ENCODE measurements around the gene FCHSD1.

FCHSD1 gene

GRCh38 chr5:141650851-141651727 is at the start of gene FCHSD1:
TSS of gene FCHSD1 (minus strand) at chr5:141651418. CDS start at chr5:141651368, 50 bp downstream.
- Mint-ChIP-seq H3K36me3 (ENCODE audit: insufficient read depth) (peaks cover 20% of the 10 kb centered on the region), H3K27ac (ENCODE audit: low read depth) (peak within 1 kb of the TSS; percentile 88), H3K4me3 (peak within 1 kb of the TSS; percentile 89), H3K9me3 (no peaks in the 10 kb centered on the region), H3K27me3 (no peaks in the 10 kb centered on the region), H3K4me1 (peaks cover 54% of the 10 kb centered on the region)
- DNase-seq (ENCODE audit: low spot score in 2 of 2) = peak; percentile 63 to 67
- ATAC-seq (replicated peaks; ENCODE audit: extremely low read depth, poor library complexity, severe bottlenecking) = peak; percentile 86

DNA sequence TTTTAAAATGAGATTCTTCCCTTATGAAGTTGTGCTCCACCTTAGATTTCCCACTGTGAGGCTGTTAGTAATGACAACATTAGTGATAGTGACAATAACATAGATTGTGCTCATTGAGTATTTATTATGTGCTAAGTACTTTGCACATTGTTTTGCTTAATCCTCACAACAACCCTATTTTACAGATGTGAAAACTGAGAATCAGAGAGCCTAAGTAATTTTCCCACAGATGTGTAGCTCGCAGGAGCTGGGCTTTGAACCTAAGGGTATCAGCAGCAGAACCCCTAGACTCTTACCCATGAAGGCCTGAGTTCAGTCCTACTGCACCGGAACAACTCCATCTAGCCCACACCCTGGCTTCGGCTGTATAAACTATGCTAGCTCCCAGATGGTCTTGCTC is 46.4 kb upstream of the FCHSD1 start:
- Mint-ChIP-seq H3K27ac (ENCODE audit: low read depth) (no peak overlapping the region), H3K4me3 (no peak overlapping the region), H3K9me3 (no peaks in the 10 kb centered on the region), H3K4me1 (peaks cover 12% of the 10 kb centered on the region), H3K36me3 (ENCODE audit: insufficient read depth) (peaks cover 4% of the 10 kb centered on the region), H3K27me3 (peaks cover 43% of the 10 kb centered on the region)
- DNase-seq (ENCODE audit: low spot score in 2 of 2) = no peak
- no peak for ATAC-seq (replicated peaks; ENCODE audit: extremely low read depth, poor library complexity, severe bottlenecking)

GRCh38 chr5:141696431-141696830 is 45.2 kb upstream of the FCHSD1 start:
- Mint-ChIP-seq H3K4me1 (peaks cover 21% of the 10 kb centered on the region), H3K27me3 (peaks cover 50% of the 10 kb centered on the region), H3K4me3 (no peak overlapping the region), H3K9me3 (no peaks in the 10 kb centered on the region), H3K27ac (ENCODE audit: low read depth) (no peak overlapping the region), H3K36me3 (ENCODE audit: insufficient read depth) (peaks cover 4% of the 10 kb centered on the region)
- ATAC-seq (replicated peaks; ENCODE audit: extremely low read depth, poor library complexity, severe bottlenecking) (no peak), DNase-seq (ENCODE audit: low spot score in 2 of 2) (no peak)

- Mint-ChIP-seq H3K9me3 (no peaks in the 10 kb centered on the region), H3K27me3 (peaks cover 49% of the 10 kb centered on the region), H3K36me3 (ENCODE audit: insufficient read depth) (peaks cover 4% of the 10 kb centered on the region), H3K4me3 (no peak overlapping the region), H3K27ac (ENCODE audit: low read depth) (no peak overlapping the region), H3K4me1 (peaks cover 21% of the 10 kb centered on the region)
- no peak for ATAC-seq (replicated peaks; ENCODE audit: extremely low read depth, poor library complexity, severe bottlenecking)
- no peak for DNase-seq (ENCODE audit: low spot score in 2 of 2)
Observed at GRCh38 chr5:141695627-141696215, 44.5 kb upstream of the FCHSD1 start.

DNA sequence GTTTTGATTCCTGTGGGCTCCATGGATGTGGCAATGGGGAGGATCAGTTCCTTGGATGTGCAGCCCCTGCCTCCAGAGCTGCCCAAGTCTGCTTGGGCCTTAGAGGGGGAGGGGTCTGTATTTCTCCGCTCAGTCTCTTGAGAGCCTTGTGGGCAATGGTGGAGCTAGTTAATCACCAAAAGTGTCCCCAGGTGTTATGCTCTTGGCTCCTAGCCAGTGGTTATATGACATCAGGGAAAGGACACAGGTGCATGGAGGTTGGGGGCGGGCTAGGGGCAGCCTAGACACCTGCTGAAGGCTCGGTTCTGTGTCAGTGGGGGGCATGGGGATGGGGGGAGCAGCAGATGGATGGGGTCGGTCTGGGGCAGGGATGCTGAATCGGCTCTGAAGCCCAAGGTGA is 43.3 kb upstream of the FCHSD1 start:
- Mint-ChIP-seq H3K27ac (ENCODE audit: low read depth) (no peak overlapping the region), H3K4me1 (peaks cover 21% of the 10 kb centered on the region), H3K27me3 (peaks cover 47% of the 10 kb centered on the region), H3K36me3 (ENCODE audit: insufficient read depth) (peaks cover 4% of the 10 kb centered on the region), H3K4me3 (no peak overlapping the region), H3K9me3 (no peaks in the 10 kb centered on the region)
- DNase-seq (ENCODE audit: low spot score in 2 of 2) (no peak), ATAC-seq (replicated peaks; ENCODE audit: extremely low read depth, poor library complexity, severe bottlenecking) (no peak)

DNA sequence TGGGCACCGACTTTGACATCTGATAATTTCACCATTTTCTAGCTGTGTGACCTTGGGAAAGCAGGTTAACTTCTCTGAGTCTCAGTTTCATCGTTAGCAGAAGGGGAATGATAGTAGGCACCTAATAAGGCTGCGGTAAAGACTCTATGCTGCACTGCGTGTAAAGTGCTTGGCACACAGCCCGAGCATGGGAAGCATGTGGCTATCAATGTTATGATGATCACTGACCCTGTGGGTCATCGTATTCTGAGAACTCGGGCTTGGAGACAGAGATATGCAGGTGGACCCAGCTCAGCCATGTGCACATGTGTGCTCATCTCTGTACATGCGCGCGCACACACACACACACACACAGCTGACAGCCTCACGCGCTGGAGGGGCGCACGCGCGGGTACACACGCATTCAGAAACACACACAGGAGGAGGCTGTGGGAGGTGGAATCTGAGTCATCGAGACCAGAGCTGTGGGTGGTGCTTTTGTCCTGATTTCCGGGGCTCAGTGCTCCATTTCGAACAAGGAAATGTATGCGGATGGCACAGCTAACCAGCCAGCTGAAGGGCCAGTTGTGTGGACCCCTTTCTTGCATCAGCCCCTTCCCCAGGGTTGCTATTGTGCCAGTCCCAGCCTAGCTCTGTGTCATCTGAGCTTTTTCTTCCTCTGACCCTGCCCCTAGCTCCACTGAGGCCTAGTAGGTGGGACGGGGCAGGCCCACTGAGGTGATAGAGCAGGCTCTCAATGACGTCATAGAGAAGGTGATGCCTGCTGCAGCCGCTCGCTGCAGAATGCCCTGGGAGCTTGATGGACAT is 41.9 kb upstream of the FCHSD1 start:
- H3K4me1 Mint-ChIP-seq = peaks cover 21% of the 10 kb centered on the region
- H3K9me3 Mint-ChIP-seq = no peaks in the 10 kb centered on the region
- peak overlapping the region; percentile 84 for H3K4me3 Mint-ChIP-seq
- peak overlapping the region; percentile 64 for H3K27ac Mint-ChIP-seq (ENCODE audit: low read depth)
- ATAC-seq (replicated peaks; ENCODE audit: extremely low read depth, poor library complexity, severe bottlenecking) (peak; percentile 83), DNase-seq (ENCODE audit: low spot score in 2 of 2) (peak; percentile 30 to 47)
- H3K36me3 Mint-ChIP-seq (ENCODE audit: insufficient read depth) = peaks cover 4% of the 10 kb centered on the region
- peaks cover 48% of the 10 kb centered on the region for H3K27me3 Mint-ChIP-seq

GRCh38 chr5:141692533-141692888 is 41.3 kb upstream of the FCHSD1 start:
- no peak for DNase-seq (ENCODE audit: low spot score in 2 of 2)
- peaks cover 41% of the 10 kb centered on the region for H3K27me3 Mint-ChIP-seq
- H3K9me3 Mint-ChIP-seq = no peaks in the 10 kb centered on the region
- H3K27ac Mint-ChIP-seq (ENCODE audit: low read depth) = peak overlapping the region; percentile 64
- peaks cover 21% of the 10 kb centered on the region for H3K4me1 Mint-ChIP-seq
- ATAC-seq (replicated peaks; ENCODE audit: extremely low read depth, poor library complexity, severe bottlenecking) = peak; percentile 25
- H3K36me3 Mint-ChIP-seq (ENCODE audit: insufficient read depth) = peaks cover 4% of the 10 kb centered on the region
- peak overlapping the region; percentile 84 for H3K4me3 Mint-ChIP-seq

DNA sequence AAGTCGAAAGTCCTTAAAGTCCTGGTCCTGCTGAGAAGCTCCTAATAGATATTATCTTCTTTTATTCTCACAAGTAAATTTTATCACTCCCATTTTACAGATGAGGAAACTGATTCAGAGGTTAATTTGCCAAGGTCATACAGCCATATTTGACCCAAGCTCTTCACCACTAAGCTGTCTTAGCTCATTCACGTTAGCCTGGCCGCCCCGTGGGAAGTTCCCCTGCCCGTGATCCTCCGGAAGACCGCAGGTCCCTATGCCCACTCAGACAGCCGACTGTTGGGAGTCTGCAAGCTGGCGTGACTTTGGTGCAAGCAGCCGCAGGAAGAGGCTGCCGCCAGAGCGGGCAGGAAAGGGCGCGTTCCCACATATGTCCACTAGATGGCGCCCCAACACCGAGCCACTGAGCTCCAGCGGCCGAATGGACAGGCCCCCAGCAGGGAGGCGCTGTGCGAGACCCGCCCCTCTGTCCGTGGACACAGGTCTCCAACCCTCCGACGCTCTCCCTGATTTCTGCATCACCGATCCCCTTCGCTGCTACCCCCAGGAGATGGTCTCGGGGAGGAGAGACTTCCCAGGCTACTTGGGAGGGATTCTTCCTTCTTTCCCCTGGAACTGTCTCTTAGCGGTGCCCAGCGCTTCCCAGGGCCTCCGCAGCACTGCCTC is 40.8 kb upstream of the FCHSD1 start:
- Mint-ChIP-seq H3K36me3 (ENCODE audit: insufficient read depth) (peaks cover 4% of the 10 kb centered on the region), H3K9me3 (no peaks in the 10 kb centered on the region), H3K4me3 (peak overlapping the region; percentile 84), H3K27ac (ENCODE audit: low read depth) (peak overlapping the region; percentile 64), H3K4me1 (peaks cover 21% of the 10 kb centered on the region), H3K27me3 (peaks cover 36% of the 10 kb centered on the region)
- DNase-seq (ENCODE audit: low spot score in 2 of 2) (peak; percentile 76 to 89), ATAC-seq (replicated peaks; ENCODE audit: extremely low read depth, poor library complexity, severe bottlenecking) (peak; percentile 66)

DNA sequence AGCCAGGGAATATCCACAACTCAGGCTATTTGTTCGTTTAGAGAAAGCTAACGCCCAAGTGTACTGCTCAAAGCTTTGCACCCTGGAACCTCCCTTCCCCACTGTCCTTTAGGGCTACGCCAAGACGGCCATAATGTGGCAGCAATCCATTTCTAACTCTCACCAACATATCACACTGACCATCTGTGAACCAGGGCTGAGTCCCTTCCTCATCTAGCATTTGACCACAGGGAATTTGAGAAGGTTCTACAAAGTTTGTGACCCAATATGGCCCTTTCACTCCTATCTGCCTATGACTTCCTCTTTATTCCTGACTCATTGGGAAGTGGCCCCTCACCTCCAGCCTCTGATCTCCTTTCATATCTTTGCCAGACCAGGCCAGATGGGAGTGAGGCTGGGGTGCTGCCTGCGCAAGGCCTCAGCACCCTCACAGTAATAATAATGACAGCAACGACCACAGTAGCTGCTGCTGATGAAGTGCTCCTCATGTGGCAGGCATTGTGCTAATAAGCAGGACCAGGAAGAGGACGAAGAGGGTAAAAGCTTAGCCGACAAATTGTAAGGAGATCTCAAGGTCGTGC is 40.2 kb upstream of the FCHSD1 start:
- ATAC-seq (replicated peaks; ENCODE audit: extremely low read depth, poor library complexity, severe bottlenecking) (no peak), DNase-seq (ENCODE audit: low spot score in 2 of 2) (no peak)
- Mint-ChIP-seq H3K27me3 (peaks cover 31% of the 10 kb centered on the region), H3K4me1 (peaks cover 21% of the 10 kb centered on the region), H3K36me3 (ENCODE audit: insufficient read depth) (peaks cover 4% of the 10 kb centered on the region), H3K9me3 (no peaks in the 10 kb centered on the region), H3K27ac (ENCODE audit: low read depth) (no peak overlapping the region), H3K4me3 (no peak overlapping the region)

- Mint-ChIP-seq H3K9me3 (no peaks in the 10 kb centered on the region), H3K27ac (ENCODE audit: low read depth) (no peak overlapping the region), H3K27me3 (peaks cover 28% of the 10 kb centered on the region), H3K4me3 (no peak overlapping the region), H3K36me3 (ENCODE audit: insufficient read depth) (peaks cover 3% of the 10 kb centered on the region), H3K4me1 (peaks cover 21% of the 10 kb centered on the region)
- ATAC-seq (replicated peaks; ENCODE audit: extremely low read depth, poor library complexity, severe bottlenecking) (no peak), DNase-seq (ENCODE audit: low spot score in 2 of 2) (no peak)
Observed at GRCh38 chr5:141686648-141687416, 35.6 kb upstream of the FCHSD1 start.

GRCh38 chr5:141685591-141685990 is 34.4 kb upstream of the FCHSD1 start:
- DNase-seq (ENCODE audit: low spot score in 2 of 2) (no peak), ATAC-seq (replicated peaks; ENCODE audit: extremely low read depth, poor library complexity, severe bottlenecking) (no peak)
- no peak overlapping the region for H3K4me3 Mint-ChIP-seq
- H3K27ac Mint-ChIP-seq (ENCODE audit: low read depth) = no peak overlapping the region
- H3K36me3 Mint-ChIP-seq (ENCODE audit: insufficient read depth) = peaks cover 5% of the 10 kb centered on the region
- peaks cover 23% of the 10 kb centered on the region for H3K27me3 Mint-ChIP-seq
- no peaks in the 10 kb centered on the region for H3K9me3 Mint-ChIP-seq
- peaks cover 31% of the 10 kb centered on the region for H3K4me1 Mint-ChIP-seq

All from central memory CD8-positive, alpha-beta T cell (primary cell).